Mesendoderm (in vitro differentiated cells): ENCODE results near the gene FILIP1L.

ENCODE experiments used
- DNase-seq: peaks from one replicate; pipeline ENCODE4 v3.0.0; 2013
- H2AK5ac ChIP-seq: 2 replicates; pipeline ENCODE4 v1.6.1; 2013; ENCODE audit warnings: low read length, inconsistent platforms
- H2BK120ac ChIP-seq: 2 replicates; pipeline ENCODE4 v1.6.1; 2013; ENCODE audit warnings: low read depth, mild to moderate bottlenecking, low read length, moderate library complexity, mixed read lengths
- H2BK15ac ChIP-seq: replicated peaks from 2 replicates; pipeline ENCODE4 v1.6.1; 2013; ENCODE audit warnings: low read depth, mild to moderate bottlenecking, moderate library complexity
- H2BK5ac ChIP-seq: 2 replicates; pipeline ENCODE4 v1.6.1; 2013; ENCODE audit warnings: low read length, inconsistent platforms
- H3K18ac ChIP-seq: 2 replicates; pipeline ENCODE4 v1.6.1; 2013; ENCODE audit warnings: mild to moderate bottlenecking, low read length, mixed read lengths
- H3K23ac ChIP-seq: one replicate; pipeline ENCODE4 v1.6.1; 2013; ENCODE audit warnings: low read length
- H3K27ac ChIP-seq: 2 replicates; pipeline ENCODE4 v1.5.1; 2013; ENCODE audit warnings: low read depth, mild to moderate bottlenecking, inconsistent platforms, low read length, moderate library complexity
- H3K27me3 ChIP-seq: 2 replicates; pipeline ENCODE4 v1.6.1; 2013; ENCODE audit warnings: low read length, control low read depth, mild to moderate bottlenecking, inconsistent platforms; ENCODE audit not compliant: insufficient read depth, poor library complexity
- H3K36me3 ChIP-seq: 2 replicates; pipeline ENCODE4 v1.6.1; 2013; ENCODE audit warnings: low read length, inconsistent platforms; ENCODE audit not compliant: control insufficient read depth, insufficient read depth
- H3K4ac ChIP-seq: one replicate; pipeline ENCODE4 v1.6.1; 2013; ENCODE audit warnings: low read depth, mild to moderate bottlenecking, low read length, moderate library complexity
- H3K4me1 ChIP-seq: 2 replicates; pipeline ENCODE4 v1.6.1; 2013; ENCODE audit warnings: low read depth, low read length, inconsistent platforms; ENCODE audit not compliant: control insufficient read depth
- H3K4me2 ChIP-seq: 2 replicates; pipeline ENCODE4 v1.6.1; 2013; ENCODE audit warnings: low read length
- H3K4me3 ChIP-seq: 2 replicates; pipeline ENCODE4 v1.5.1; 2013; ENCODE audit warnings: mild to moderate bottlenecking, low read length
- H3K56ac ChIP-seq: one replicate; pipeline ENCODE4 v1.6.1; 2013; ENCODE audit warnings: low read length
- H3K79me1 ChIP-seq: 2 replicates; pipeline ENCODE4 v1.6.1; 2013; ENCODE audit warnings: low read length, inconsistent platforms
- H3K79me2 ChIP-seq: 2 replicates; pipeline ENCODE4 v1.6.1; 2013; ENCODE audit warnings: mild to moderate bottlenecking, low read length; ENCODE audit not compliant: control insufficient read depth, insufficient read depth
- H3K9ac ChIP-seq: 2 replicates; pipeline ENCODE4 v1.6.1; 2013; ENCODE audit warnings: low read length, inconsistent platforms
- H4K5ac ChIP-seq: one replicate; pipeline ENCODE4 v1.6.1; 2013; ENCODE audit warnings: low read length
- H4K8ac ChIP-seq: one replicate; pipeline ENCODE4 v1.6.1; 2013; ENCODE audit warnings: low read depth, mild to moderate bottlenecking, control low read depth, low read length, moderate library complexity
- WGBS: extraction: QIAGEN DNeasy Blood & Tissue Kit; methylation state at CpG from one replicate; pipeline ENCODE4 v1.1.7; 2013; ENCODE audit warnings: low lambda C conversion rate, missing lambda C conversion rate; ENCODE audit not compliant: insufficient coverage; ENCODE audit errors: extremely low coverage; 5-methylcytosine and 5-hydroxymethylcytosine counted together

The FILIP1L gene

DNA sequence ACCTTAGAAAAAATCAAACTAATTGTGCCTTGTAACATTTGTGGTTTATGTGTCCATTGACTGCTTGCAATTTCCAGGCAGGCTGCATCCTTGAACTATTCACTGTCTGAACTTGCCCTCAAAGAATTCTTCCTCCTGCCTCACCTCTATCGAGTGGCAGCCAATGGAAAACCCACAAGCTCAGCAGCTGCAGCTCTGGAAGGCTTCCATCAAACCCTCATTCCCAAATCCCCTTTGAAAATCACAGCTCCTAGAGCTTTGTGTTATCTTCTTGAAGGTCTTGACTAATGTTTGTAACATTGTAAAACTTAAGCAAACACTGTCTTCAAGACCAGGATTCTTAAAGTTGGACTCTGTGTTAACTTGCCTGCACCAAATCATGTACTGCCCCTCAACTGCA, 81.1 kb downstream of the FILIP1L start:
- Histone ChIP-seq H3K27ac (no peak overlapping the region), H4K8ac (no peak overlapping the region), H3K79me2 (no peaks in the 10 kb centered on the region), H3K23ac (no peak overlapping the region), H3K36me3 (no peaks in the 10 kb centered on the region), H3K4me2 (no peak overlapping the region), H3K4me1 (peaks cover 2% of the 10 kb centered on the region), H3K56ac (no peak overlapping the region), H2BK120ac (no peak overlapping the region), H2AK5ac (no peak overlapping the region), H2BK5ac (no peak overlapping the region), H3K79me1 (no peaks in the 10 kb centered on the region), H3K9ac (no peak overlapping the region), H3K18ac (no peak overlapping the region), H3K4me3 (no peak overlapping the region), H4K5ac (no peak overlapping the region), H3K4ac (no peak overlapping the region), H2BK15ac (no peak overlapping the region), H3K27me3 (no peaks in the 10 kb centered on the region)
- DNase-seq = no peak
- no CpG with 5 or more reads among the region's 1 CpG for WGBS

DNA sequence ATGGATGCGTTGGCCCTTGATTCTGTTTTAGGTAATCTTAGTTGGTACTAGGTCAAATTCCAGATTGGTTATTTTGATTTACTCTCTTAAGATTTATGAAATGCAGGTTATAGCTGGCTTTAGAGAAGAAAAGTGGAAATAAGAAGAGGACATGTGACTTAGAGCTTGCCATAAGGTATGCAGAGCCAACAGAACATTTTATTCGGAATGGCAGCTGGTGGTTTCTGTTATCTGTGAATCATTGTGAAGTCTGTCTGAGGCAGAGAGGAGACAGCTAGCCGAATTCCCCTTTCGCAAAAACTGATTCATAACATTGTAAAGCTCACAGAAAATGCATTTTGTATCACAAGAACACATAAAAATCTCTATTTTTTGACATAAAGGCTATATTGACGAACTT, 82.1 kb downstream of the FILIP1L start:
- Histone ChIP-seq H3K4me1 (peaks cover 2% of the 10 kb centered on the region), H2AK5ac (no peak overlapping the region), H3K18ac (no peak overlapping the region), H2BK120ac (no peak overlapping the region), H3K9ac (no peak overlapping the region), H2BK15ac (no peak overlapping the region), H3K4ac (no peak overlapping the region), H3K4me2 (no peak overlapping the region), H3K56ac (no peak overlapping the region), H3K36me3 (no peaks in the 10 kb centered on the region), H4K5ac (no peak overlapping the region), H3K79me2 (no peaks in the 10 kb centered on the region), H3K79me1 (no peaks in the 10 kb centered on the region), H3K27me3 (no peaks in the 10 kb centered on the region), H2BK5ac (no peak overlapping the region), H4K8ac (no peak overlapping the region), H3K27ac (no peak overlapping the region), H3K23ac (no peak overlapping the region), H3K4me3 (no peak overlapping the region)
- peak; percentile 60 for DNase-seq
- no CpG with 5 or more reads among the region's 5 CpGs for WGBS

DNA sequence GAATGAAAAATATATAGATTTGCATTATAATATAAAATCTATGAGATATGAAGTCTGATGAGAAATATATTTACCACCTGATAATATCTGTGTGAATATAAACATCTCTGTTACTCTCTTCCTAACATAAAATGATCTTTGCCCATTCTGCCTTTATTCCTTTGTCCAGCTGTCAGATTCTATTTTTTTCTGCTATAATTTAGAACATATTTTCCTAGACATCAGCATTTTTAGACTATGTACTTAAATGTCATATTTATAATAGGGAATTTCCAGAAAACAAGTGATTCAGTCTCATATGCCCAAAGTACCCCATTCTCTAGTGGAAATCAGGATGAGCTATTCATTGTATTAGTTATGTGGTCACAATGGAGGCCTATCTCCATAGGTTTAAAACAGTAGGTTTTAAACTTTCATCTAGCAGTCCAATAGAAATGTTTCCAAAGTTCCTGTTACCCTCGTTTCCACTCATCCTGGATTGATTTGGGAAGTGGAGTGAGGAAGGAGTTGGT, 83.3 kb downstream of the FILIP1L start:
- no peak overlapping the region for H3K4me3 ChIP-seq
- DNase-seq = no peak
- H3K9ac ChIP-seq = no peak overlapping the region
- no peaks in the 10 kb centered on the region for H3K27me3 ChIP-seq
- no peak overlapping the region for H3K4me2 ChIP-seq
- H2BK15ac ChIP-seq = no peak overlapping the region
- no peaks in the 10 kb centered on the region for H3K36me3 ChIP-seq
- H2BK120ac ChIP-seq = no peak overlapping the region
- H4K5ac ChIP-seq = no peak overlapping the region
- H3K27ac ChIP-seq = no peak overlapping the region
- H3K18ac ChIP-seq = no peak overlapping the region
- H3K79me1 ChIP-seq = no peaks in the 10 kb centered on the region
- no peak overlapping the region for H2BK5ac ChIP-seq
- H3K4me1 ChIP-seq = peaks cover 2% of the 10 kb centered on the region
- H4K8ac ChIP-seq = no peak overlapping the region
- no peaks in the 10 kb centered on the region for H3K79me2 ChIP-seq
- no peak overlapping the region for H2AK5ac ChIP-seq
- H3K23ac ChIP-seq = no peak overlapping the region
- H3K56ac ChIP-seq = no peak overlapping the region
- no peak overlapping the region for H3K4ac ChIP-seq
- WGBS = no CpG with 5 or more reads among the region's 1 CpG

DNA sequence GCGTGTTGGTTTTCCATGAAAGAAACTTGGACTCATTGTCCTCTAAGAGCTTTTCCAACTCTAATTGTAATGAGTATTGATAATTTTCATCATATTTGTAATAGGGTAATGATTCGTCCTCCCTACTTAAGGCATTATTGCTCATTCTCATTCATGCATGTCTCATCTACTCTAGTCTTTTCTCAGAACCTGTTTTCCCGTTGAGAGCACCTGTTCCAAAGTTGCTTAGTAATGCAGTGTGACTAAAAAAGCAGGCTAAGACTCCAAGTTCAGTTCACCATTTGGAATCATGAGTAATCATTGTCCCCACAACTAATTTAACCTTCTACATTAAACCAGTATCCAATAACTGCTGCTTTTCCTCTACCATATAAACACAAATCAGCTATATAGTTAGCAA, 84.0 kb downstream of the FILIP1L start:
- no peaks in the 10 kb centered on the region for H3K27me3 ChIP-seq
- H3K4me1 ChIP-seq = peaks cover 2% of the 10 kb centered on the region

DNA sequence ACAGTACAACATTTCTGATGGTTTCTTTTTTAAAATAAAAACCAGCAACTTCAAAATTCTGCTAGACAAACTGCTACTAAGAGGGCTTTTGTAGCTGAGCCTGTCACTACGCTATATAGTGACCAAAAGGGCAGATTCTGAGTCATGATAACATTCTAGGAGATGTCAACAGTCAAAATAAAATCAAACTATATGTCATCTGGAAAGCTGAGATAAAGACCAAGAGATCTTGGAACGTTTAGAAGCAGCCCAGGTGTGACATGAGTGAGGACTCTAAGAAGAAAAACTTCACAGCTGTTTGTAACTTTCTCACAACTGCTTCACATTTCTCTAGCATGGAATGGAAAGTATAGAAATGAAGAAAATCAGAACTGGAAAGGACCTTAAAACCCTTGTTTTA, 84.6 kb downstream of the FILIP1L start:
- Histone ChIP-seq H3K23ac (no peak overlapping the region), H3K27me3 (no peaks in the 10 kb centered on the region), H3K4ac (no peak overlapping the region), H2BK5ac (no peak overlapping the region), H3K18ac (no peak overlapping the region), H4K8ac (no peak overlapping the region), H3K79me2 (no peaks in the 10 kb centered on the region), H3K27ac (no peak overlapping the region), H3K4me1 (peaks cover 2% of the 10 kb centered on the region), H2BK15ac (no peak overlapping the region), H3K9ac (no peak overlapping the region), H4K5ac (no peak overlapping the region), H3K36me3 (no peaks in the 10 kb centered on the region), H2AK5ac (no peak overlapping the region), H3K4me2 (no peak overlapping the region), H2BK120ac (no peak overlapping the region), H3K4me3 (no peak overlapping the region), H3K56ac (no peak overlapping the region), H3K79me1 (no peaks in the 10 kb centered on the region)
- no peak for DNase-seq
- no CpG with 5 or more reads among the region's 2 CpGs for WGBS

More for the DNA sequence above, 84.0 kb downstream of the FILIP1L start:
- Histone ChIP-seq H2BK120ac (no peak overlapping the region), H3K18ac (no peak overlapping the region), H3K79me2 (no peaks in the 10 kb centered on the region), H4K8ac (no peak overlapping the region), H2AK5ac (no peak overlapping the region), H3K23ac (no peak overlapping the region), H3K4ac (no peak overlapping the region), H3K27ac (no peak overlapping the region), H3K79me1 (no peaks in the 10 kb centered on the region), H3K4me3 (no peak overlapping the region), H3K9ac (no peak overlapping the region), H2BK15ac (no peak overlapping the region), H2BK5ac (no peak overlapping the region), H3K36me3 (no peaks in the 10 kb centered on the region), H4K5ac (no peak overlapping the region), H3K56ac (no peak overlapping the region), H3K4me2 (no peak overlapping the region)
- DNase-seq = no peak
- WGBS = no CpG with 5 or more reads among the region's 3 CpGs

DNA sequence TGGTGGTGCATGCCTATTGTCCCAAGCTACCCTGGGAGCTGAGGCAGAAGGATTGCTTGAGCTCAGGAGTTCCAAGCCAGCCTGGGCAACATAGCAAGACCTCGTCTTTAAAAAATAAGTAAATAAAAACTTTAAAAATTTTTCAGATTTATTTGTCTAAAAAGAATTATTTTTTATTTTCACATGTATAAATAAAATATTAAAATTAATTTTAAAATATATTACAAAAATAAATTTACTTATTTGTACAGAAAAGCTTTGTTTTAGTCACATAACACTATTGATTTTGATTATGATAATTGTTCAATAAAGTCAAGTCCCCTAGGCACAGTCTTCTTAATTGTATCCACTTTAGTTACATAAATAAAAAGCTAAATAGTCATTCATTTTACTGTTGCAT, 85.2 kb downstream of the FILIP1L start:
- no CpG with 5 or more reads among the region's 1 CpG for WGBS
- Histone ChIP-seq H2BK120ac (no peak overlapping the region), H3K79me2 (no peaks in the 10 kb centered on the region), H3K4me1 (peaks cover 2% of the 10 kb centered on the region), H3K56ac (no peak overlapping the region), H3K4me2 (no peak overlapping the region), H3K4ac (no peak overlapping the region), H2BK15ac (no peak overlapping the region), H2BK5ac (no peak overlapping the region), H3K23ac (no peak overlapping the region), H3K79me1 (no peaks in the 10 kb centered on the region), H4K5ac (no peak overlapping the region), H3K36me3 (no peaks in the 10 kb centered on the region), H3K27me3 (no peaks in the 10 kb centered on the region), H3K9ac (no peak overlapping the region), H3K4me3 (no peak overlapping the region), H3K18ac (no peak overlapping the region), H3K27ac (no peak overlapping the region), H4K8ac (no peak overlapping the region), H2AK5ac (no peak overlapping the region)
- no peak for DNase-seq
